ENCODE results near the gene SMG7. TPM values are rescaled to one million over a fixed set of nuclear protein-coding genes. Genes with fewer than 3 reads are reported as not detected.

SMG7 gene
- total RNA-seq, 1 experiment from 2014 or later, result 107 TPM

DNA sequence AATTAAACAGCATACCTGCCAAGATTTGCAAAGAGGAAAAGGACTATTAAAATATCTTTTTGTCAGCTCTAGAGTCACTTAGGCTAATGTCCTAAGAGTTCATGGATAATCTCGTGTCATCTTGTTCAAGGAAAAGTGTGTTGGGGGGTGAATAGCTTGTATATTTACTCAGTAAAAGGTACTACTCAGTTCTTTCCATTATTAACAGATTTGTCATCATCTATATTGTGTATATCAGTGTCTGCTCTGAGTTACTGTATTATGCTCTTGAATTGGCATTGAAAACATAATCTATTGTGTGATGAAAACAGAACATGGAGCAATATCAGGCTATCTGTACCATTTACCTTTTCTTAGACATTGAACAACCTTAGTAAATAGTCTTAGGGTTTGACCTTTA, 41.9 kb downstream of the SMG7 start:
- no TSS peak for BruUV-seq (replicated peaks)
- Mint-ChIP-seq H3K27ac (ENCODE audit: low read depth, unreplicated experiment) (no peak overlapping the region), H3K9me3 (ENCODE audit: unreplicated experiment) (no peaks in the 10 kb centered on the region), H3K4me1 (ENCODE audit: insufficient read depth, unreplicated experiment) (peaks cover 49% of the 10 kb centered on the region), H3K4me3 (ENCODE audit: unreplicated experiment) (no peak overlapping the region), H3K27me3 (ENCODE audit: insufficient read depth, unreplicated experiment) (no peaks in the 10 kb centered on the region), H3K36me3 (ENCODE audit: insufficient read depth, unreplicated experiment) (peaks cover 29% of the 10 kb centered on the region)
- ChIA-PET CTCF (interaction anchor here (0.6 to 1.0 kb wide), 3 partner anchors 43 to 50 kb away, joined by 3 to 5 read pairs (median 4); no protein-coding TSS in a partner anchor), POLR2A (interaction anchor here (0.5 to 6.2 kb wide), 11 partner anchors 8 to 1202 kb away, joined by 3 to 59 read pairs (median 3); partner anchors contain the start of gene SMG7)
- intact Hi-C loops (cut with micrococcal nuclease), result no loop called here
- DNase-seq (ENCODE audit: unreplicated experiment), result no peak
- TF ChIP-seq, protein P1, sequence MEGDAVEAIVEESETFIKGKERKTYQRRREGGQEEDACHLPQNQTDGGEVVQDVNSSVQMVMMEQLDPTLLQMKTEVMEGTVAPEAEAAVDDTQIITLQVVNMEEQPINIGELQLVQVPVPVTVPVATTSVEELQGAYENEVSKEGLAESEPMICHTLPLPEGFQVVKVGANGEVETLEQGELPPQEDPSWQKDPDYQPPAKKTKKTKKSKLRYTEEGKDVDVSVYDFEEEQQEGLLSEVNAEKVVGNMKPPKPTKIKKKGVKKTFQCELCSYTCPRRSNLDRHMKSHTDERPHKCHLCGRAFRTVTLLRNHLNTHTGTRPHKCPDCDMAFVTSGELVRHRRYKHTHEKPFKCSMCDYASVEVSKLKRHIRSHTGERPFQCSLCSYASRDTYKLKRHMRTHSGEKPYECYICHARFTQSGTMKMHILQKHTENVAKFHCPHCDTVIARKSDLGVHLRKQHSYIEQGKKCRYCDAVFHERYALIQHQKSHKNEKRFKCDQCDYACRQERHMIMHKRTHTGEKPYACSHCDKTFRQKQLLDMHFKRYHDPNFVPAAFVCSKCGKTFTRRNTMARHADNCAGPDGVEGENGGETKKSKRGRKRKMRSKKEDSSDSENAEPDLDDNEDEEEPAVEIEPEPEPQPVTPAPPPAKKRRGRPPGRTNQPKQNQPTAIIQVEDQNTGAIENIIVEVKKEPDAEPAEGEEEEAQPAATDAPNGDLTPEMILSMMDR (IDR thresholded peaks at IDR 0.05; ENCODE audit: unreplicated experiment), result no peak

DNA sequence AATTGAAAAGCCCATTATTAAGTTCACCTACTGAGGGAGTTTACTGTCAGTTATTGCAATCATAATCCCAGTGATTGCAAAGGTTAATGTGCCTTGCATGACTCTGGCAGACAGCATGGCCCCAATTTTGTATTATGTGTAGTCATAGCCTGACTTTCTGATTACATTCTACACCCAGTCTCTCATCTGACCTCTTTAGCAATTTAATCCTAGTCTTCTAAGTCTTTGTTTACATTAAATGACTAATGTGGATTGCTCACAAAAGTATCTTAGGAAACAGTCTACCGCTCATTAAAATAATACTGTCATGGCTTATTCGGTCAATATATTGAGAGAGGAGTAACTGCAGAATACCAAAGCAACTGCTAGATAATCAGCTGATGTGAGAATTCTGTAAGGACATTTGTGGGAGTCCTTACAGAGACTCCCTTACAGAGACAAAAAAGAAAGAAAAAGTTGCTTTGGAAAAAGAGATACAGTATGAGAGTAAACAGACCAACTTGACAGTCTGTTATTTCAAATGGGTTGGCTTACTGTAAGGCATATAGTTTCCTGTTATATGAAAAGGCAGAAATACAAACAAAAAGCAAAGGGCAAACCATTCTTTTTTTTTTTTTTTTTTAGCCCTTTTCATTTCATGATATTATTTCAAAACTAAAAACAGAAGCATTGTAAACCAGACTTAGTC, 42.8 kb downstream of the SMG7 start:
- Mint-ChIP-seq H3K36me3 (ENCODE audit: insufficient read depth, unreplicated experiment) (peaks cover 31% of the 10 kb centered on the region), H3K4me3 (ENCODE audit: unreplicated experiment) (peak overlapping the region; percentile 7), H3K4me1 (ENCODE audit: insufficient read depth, unreplicated experiment) (peaks cover 49% of the 10 kb centered on the region), H3K27ac (ENCODE audit: low read depth, unreplicated experiment) (peak overlapping the region; percentile 69), H3K9me3 (ENCODE audit: unreplicated experiment) (no peaks in the 10 kb centered on the region), H3K27me3 (ENCODE audit: insufficient read depth, unreplicated experiment) (no peaks in the 10 kb centered on the region)
- DNase-seq (ENCODE audit: unreplicated experiment), result peak; percentile 91
- ChIA-PET POLR2A (interaction anchor here (0.6 to 6.2 kb wide), 9 partner anchors 9 to 425 kb away, joined by 3 to 59 read pairs (median 4); partner anchors contain the start of gene SMG7), CTCF (interaction anchor here (0.8 to 1.0 kb wide), 2 partner anchors 44 to 46 kb away, joined by 3 to 4 read pairs; no protein-coding TSS in a partner anchor)
- intact Hi-C loops (cut with micrococcal nuclease), result loop anchor here (1.0 kb wide), 1 partner anchor 44 kb away; no protein-coding TSS in a partner anchor
- no TSS peak for BruUV-seq (replicated peaks)
- TF ChIP-seq, protein P1 (IDR thresholded peaks at IDR 0.05; ENCODE audit: unreplicated experiment), result no peak

- DNase-seq (ENCODE audit: unreplicated experiment), result no peak
- H3K9me3 Mint-ChIP-seq (ENCODE audit: unreplicated experiment), result no peaks in the 10 kb centered on the region
- POLR2A ChIA-PET, result interaction anchor here (0.6 to 6.2 kb wide), 6 partner anchors 10 to 329 kb away, joined by 3 to 59 read pairs (median 4); partner anchors contain the start of gene SMG7
- TF ChIP-seq, protein P1 (IDR thresholded peaks at IDR 0.05; ENCODE audit: unreplicated experiment), result no peak
- H3K27ac Mint-ChIP-seq (ENCODE audit: low read depth, unreplicated experiment), result peak overlapping the region; percentile 80
- BruUV-seq (replicated peaks), result no TSS peak
- CTCF ChIA-PET, result interaction anchor here (0.8 to 1.2 kb wide), 2 partner anchors 12 to 32 kb away, joined by 3 read pairs; no protein-coding TSS in a partner anchor
- no peak overlapping the region for H3K4me3 Mint-ChIP-seq (ENCODE audit: unreplicated experiment)
- H3K4me1 Mint-ChIP-seq (ENCODE audit: insufficient read depth, unreplicated experiment), result peaks cover 41% of the 10 kb centered on the region
- H3K27me3 Mint-ChIP-seq (ENCODE audit: insufficient read depth, unreplicated experiment), result no peaks in the 10 kb centered on the region
- intact Hi-C loops (cut with micrococcal nuclease), result no loop called here
- peaks cover 44% of the 10 kb centered on the region for H3K36me3 Mint-ChIP-seq (ENCODE audit: insufficient read depth, unreplicated experiment)
Measured at GRCh38 chr1:183516725-183517124, 44.4 kb downstream of the SMG7 start.

- intact Hi-C loops (cut with micrococcal nuclease), result no loop called here
- BruUV-seq (replicated peaks), result no TSS peak
- H3K4me3 Mint-ChIP-seq (ENCODE audit: unreplicated experiment), result no peak overlapping the region
- ChIA-PET POLR2A (interaction anchor here (0.6 to 6.2 kb wide), 10 partner anchors 10 to 329 kb away, joined by 3 to 59 read pairs (median 4); partner anchors contain the start of gene SMG7), CTCF (interaction anchor here (0.7 to 1.5 kb wide), 5 partner anchors 12 to 555 kb away, joined by 3 to 5 read pairs (median 3); no protein-coding TSS in a partner anchor)
- H3K27me3 Mint-ChIP-seq (ENCODE audit: insufficient read depth, unreplicated experiment), result no peaks in the 10 kb centered on the region
- TF ChIP-seq, protein P1 (IDR thresholded peaks at IDR 0.05; ENCODE audit: unreplicated experiment), result no peak
- no peaks in the 10 kb centered on the region for H3K9me3 Mint-ChIP-seq (ENCODE audit: unreplicated experiment)
- no peak for DNase-seq (ENCODE audit: unreplicated experiment)
- H3K36me3 Mint-ChIP-seq (ENCODE audit: insufficient read depth, unreplicated experiment), result peaks cover 48% of the 10 kb centered on the region
- peak overlapping the region; percentile 80 for H3K27ac Mint-ChIP-seq (ENCODE audit: low read depth, unreplicated experiment)
- H3K4me1 Mint-ChIP-seq (ENCODE audit: insufficient read depth, unreplicated experiment), result peaks cover 35% of the 10 kb centered on the region
Measured at GRCh38 chr1:183517401-183517800, 45.1 kb downstream of the SMG7 start.
